ENCODE data around the gene PKN2.

Gene PKN2

GRCh38 chr1:88726697-88727096 is 42.6 kb downstream of the PKN2 start:
- H3K27ac ChIP-seq, result no peak overlapping the region
- no peak for TF ChIP-seq CTCF (conservative IDR thresholded peaks at IDR 0.05)

- TF ChIP-seq CTCF (conservative IDR thresholded peaks at IDR 0.05), result no peak
- no peak overlapping the region for H3K27ac ChIP-seq
Observed at GRCh38 chr1:88727205-88727604, 43.1 kb downstream of the PKN2 start.

GRCh38 chr1:88729297-88729696 is 45.2 kb downstream of the PKN2 start:
- no peak overlapping the region for H3K27ac ChIP-seq
- TF ChIP-seq CTCF (conservative IDR thresholded peaks at IDR 0.05), result no peak

GRCh38 chr1:88730132-88730675 is 46.1 kb downstream of the PKN2 start:
- TF ChIP-seq CTCF (conservative IDR thresholded peaks at IDR 0.05), result no peak

GRCh38 chr1:88730995-88731394 is 46.9 kb downstream of the PKN2 start:
- H3K27ac ChIP-seq, result peak overlapping the region; percentile 48
- no peak for TF ChIP-seq CTCF (conservative IDR thresholded peaks at IDR 0.05)

More at GRCh38 chr1:88730132-88730675, 46.1 kb downstream of the PKN2 start:
- H3K27ac ChIP-seq, result no peak overlapping the region

GRCh38 chr1:88731475-88732269 is 47.6 kb downstream of the PKN2 start:
- peak overlapping the region; percentile 48 for H3K27ac ChIP-seq
- no peak for TF ChIP-seq CTCF (conservative IDR thresholded peaks at IDR 0.05)

- H3K27ac ChIP-seq, result no peak overlapping the region
- TF ChIP-seq CTCF (conservative IDR thresholded peaks at IDR 0.05), result no peak
Observed at GRCh38 chr1:88735382-88735781, 51.3 kb downstream of the PKN2 start.
